GM21423 (cell line): ENCODE results near the gene BNIP5.

Experiments used
- ATAC-seq: cut with Tn5 transposase; IDR thresholded peaks from one replicate; pipeline ENCODE4 v1.9.1; 2021; ENCODE audit warnings: mild to moderate bottlenecking, moderate library complexity; ENCODE audit not compliant: unreplicated experiment

BNIP5 gene

DNA sequence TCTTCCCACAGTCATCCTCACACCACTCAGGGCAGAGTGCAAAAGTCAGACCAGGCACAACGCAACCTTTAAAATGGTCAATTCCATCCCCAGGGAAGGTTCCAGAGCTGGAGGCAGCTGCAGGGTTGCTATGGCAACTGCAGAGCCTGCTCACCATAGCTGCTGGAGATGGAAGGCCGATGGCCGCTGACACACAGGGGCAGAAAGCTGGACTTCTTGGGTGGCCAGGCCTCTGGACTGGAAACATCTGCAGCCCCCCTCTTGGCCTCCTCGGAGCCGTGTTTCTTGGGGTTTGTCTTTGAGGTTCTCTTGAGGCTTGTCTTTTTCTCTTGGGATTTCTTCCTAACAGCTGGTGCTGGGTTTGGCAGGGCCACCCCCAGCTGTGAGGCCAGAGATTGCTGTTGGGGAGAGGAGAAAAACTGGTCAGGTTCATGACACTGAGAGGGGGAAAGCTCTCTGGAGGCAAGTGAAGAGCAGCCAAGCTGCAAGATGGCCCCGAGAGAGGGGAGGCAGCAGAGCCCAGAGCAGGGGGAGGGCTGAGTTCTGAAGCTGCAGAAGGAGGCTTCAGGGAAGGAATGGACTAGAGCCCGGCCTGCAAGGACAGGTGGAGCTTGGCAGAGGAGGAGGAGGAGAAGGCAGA lies 10.2 kb downstream of the BNIP5 start:
- ATAC-seq, result no peak

DNA sequence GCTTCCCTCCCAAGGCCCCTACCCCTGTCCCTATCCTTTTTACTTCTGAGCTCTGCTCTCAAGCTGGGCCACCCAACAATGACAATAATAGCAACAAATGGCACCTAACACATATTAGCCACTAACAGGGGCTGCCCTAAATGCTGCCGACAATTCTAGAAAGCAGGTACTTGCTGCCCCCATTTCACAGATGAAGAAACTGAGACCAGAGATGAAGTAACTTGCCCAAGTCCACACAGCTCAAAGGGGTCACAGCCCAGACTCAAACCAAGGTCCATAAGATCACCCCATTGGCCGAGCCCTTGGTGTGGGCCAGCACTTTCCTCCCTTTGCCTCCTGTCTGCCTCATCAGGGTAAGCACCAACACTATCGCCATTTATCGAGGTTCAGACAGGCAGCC lies 12.0 kb downstream of the BNIP5 start:
- no peak for ATAC-seq

DNA sequence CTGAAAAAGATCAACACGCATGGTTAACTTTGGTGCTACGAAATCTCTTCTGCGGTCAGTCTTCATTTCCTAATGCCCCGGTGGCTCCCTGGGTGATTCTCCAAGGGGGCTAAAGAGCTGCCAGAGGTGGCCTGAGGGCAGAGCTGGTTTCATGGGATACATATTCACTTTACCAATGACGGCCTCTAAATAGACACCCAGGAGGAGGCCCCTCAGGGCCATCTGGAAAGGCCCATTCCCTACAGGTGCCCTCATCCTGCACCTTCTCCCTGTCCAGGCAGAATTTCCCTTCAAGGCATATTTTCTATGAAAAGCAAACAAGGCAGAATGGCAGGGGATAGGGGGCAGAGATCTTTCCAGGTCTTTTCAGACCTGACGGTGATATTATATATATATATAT lies 12.5 kb downstream of the BNIP5 start:
- ATAC-seq, result no peak

DNA sequence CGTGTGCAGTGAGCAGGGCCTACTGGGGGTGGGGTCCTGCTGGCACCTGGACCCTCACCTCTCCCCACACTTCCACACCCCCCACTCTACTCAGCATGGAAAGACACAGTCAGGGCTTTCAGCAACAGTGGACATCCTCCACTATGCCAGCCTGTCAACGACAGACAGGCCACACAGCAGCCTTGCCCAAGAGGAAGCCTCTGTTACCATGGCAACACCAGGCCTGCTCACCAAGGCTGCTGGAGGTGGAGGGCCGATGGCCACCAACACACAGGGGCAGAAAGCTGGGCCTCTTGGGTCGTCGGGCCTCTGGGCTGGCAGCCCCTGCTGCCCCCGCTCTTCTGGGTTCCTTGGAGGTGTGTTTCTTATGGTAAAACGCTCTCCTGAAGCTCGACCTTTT lies 13.6 kb downstream of the BNIP5 start:
- no peak for ATAC-seq

DNA sequence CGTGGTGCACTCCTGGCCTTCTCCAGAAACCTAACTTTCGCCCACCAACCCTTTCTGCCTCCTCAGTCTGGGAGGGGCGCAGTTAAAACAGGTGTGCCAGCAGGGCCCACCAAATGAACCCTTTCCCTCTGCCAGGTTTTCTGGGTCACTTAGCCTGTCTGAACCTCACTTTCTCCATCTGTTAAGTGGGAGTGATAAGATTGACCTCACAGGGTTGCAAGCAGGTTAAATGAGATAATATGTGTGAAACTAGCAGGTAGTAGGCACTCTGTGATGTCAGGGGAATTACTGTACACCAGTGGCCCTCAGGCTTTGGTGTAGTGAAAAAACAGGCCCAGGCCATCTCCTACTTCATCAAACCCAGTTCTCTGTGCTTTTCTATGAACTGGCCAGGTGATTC lies 14.1 kb downstream of the BNIP5 start:
- ATAC-seq, result no peak

DNA sequence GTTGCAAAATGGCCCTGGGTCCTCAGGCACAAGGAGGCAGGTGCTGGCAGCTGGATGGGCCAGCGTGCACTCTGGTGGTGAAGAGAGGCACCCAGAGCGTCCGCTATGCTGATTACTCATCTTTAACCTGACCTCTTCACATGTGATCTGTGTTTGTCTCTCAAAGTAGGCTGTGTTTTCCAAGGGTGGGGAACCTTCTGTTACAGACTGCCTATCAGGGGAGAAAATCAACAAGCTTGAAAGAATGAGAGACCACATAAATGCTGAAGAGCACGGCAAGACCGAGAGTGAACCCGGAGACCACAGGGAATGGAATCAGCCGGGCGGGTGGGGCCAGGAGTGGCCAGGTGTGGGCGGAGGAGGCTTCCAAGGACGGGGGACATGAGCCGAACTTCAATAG lies 16.2 kb downstream of the BNIP5 start:
- no peak for ATAC-seq

DNA sequence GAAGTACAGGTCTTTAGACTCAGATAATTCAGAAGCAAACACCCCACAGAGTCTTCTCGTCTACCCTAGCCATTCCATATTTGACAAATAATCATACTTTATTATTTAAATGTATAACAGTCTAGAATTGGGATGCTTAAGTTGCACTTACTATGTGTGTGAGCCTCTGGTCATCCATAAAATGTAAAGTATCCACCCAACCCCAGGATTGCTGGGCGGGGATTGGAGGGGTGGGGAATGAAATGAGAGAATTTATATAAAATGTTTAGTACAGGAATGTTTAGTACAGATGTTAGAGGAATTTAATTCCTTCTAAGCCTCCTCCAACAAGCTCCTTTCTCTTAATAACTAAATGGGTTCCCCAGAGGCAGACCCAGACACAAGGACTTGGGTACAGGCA lies 16.9 kb downstream of the BNIP5 start:
- no peak for ATAC-seq

DNA sequence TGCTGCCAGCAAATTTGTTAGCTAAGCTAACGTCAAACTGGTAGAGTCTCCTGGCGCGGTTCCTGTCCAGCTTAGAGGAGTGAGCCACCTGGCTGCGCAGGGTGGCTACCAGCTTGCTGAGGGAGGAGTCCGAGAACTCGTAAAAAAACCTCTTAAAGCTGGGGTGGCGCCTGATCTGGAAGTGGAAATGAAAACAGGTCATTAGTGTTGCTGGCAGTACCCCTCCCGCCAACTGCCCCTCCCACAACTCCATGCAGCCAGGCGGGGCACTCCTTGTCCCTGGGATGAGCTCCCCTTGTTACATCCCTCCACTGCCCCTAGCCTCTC lies 17.3 kb downstream of the BNIP5 start:
- ATAC-seq, result no peak

DNA sequence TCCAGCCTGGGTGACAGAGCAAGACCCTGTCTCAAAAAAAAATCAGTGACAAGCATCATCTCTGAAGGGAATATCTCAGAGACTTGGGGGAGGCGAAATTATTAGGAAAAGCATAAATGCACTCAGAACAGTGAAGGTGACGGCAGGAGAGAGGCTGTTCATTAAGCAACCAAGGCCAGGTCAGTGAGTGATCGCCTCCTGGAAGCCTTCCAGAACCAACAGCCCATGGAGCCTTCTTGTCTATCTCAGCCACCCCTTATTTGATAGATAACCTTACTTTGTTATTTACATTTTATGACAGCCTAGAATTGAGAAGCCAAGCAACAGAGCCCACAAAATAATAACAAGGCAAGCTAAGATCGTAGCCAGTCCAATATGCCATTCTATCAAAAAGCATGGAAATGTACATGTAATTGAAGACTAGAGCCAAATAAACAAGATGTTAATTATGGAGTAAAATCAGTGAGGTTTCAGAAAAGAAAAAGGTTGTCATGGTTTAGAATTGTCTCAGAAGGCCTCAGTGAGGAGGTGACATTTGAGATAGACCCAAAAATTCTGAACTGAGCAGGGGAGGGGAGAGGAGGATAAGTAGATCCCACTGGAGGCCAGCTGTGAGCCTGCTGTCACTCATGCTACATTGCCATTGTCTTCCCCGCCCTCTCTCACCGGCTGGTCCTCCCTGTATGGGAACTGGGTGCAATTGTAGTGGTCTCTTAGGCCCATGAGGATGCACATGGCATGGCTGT lies 17.8 kb downstream of the BNIP5 start:
- no peak for ATAC-seq

DNA sequence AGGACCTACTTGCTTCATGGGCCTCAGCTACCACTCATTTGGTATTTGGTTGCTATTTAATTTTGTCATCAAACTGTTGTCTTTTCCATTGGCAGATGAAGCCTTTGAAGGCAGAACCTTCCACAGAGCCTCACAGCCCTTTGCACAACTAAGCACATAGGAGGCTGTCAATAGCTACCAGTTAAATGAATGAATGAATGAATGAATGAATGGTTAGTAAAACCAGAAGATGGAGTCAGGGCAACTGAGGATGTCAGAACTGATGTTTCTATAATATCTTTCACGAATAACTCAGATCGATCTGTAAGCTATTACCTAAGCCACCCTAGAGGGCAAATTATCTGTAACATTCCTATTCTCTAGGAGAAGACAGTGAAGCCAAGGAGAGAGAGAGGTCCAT lies 19.1 kb downstream of the BNIP5 start:
- ATAC-seq, result no peak

DNA sequence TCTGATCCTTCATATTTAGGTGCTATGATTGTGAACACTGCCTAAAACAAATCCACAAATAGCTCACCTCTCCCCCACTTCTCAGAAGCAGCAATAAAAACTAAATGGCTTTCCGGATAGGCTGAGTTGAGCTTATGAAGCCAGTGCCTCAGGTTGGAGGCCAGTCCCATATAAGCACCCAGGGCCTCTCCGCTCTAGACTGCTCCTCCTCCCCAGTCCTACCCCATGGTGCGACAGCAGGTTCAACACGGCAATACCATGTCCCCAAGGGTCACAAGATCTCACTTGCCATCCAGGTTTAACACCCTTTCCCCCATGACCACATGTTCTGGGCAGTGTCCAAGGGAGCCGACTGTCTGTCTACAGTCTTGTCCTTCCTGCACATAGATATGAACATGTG lies 20.8 kb downstream of the BNIP5 start:
- ATAC-seq, result no peak

DNA sequence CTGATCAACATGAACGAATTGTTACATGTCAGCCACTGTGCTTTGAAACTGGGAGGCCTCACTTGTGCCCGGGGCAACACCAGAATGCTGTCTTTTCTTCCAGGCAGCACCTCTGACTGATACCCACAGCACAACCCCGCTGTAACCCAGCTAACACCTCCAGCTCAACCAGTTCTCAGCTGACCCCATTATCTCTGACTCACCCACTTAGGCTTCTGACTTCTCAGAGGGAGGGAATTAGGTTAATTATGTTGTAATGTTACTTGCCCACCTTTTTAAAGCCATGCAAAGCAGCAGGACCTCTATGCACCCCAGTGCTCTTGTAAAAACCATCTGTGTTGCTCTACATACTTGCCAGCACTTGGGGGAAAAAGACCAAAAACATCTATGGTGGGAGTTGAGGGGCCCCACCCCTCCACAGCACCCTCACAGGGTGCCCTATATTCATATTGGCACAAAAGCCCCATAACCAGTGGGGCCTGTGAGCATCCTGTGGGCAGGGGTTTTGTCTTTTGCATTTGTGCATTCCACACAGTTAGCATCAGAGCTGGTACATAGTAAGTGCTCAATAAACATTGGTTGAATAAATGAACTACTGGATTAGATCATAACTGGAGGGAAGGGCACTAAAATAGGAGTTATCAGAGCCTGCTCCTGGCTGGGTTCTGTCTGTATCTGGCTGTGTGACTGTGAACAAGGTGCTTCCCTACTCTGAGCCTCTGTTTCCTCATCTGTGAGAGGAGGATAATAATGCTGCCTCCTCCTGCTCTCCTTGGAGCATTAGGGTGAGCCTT lies 22.3 kb downstream of the BNIP5 start:
- ATAC-seq, result no peak

DNA sequence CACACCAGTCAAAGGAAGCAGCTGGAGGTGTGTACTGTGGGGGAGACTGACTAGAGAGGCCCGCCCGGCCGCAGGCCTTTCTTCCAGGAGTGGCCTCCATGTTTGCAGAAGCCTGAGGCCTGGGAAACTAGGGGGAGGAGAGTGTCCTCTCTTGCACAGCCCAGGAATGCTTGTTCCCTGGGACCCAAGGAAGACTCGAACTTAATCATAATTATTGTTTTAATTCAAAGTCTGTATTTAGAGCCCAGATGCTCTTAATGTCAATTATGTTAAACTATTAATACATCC lies 23.1 kb downstream of the BNIP5 start:
- no peak for ATAC-seq

DNA sequence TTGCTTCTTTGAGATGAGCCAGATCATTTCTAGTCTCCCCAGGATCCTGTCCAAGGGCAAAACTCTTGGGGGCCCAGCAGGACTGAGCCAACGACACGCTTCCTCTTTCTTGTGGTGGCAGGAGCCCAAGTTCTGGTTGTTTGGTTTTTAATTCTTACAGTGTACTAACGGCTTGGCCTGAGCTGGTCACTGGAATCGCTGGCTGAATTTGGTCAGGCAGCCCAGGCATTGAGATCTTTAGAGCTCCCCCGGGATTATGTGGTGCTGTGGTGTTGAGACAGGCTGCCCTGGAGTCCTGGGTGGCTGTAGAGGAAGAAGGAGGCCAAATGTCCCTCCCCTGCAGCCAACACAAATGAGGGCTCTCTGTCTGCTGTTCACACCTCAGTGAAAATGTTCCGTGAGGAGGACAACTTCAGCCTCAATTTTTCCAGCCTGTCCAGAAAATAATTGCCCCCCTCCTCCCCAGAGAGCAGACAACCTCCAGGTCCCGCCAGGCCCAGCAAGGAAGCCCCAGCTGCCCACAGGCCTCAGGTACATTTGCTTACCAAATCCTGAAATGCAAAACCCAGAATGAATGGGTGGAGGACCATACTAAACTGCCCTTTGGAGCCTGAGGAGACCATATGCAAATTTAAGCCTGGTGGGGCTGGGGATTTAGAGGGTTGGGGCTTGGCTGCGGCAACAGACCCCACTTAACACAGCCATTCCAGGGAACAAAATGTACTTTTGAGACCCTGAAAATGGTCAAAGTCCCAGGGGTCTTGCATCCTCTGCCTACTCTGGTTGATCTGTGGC lies 23.6 kb downstream of the BNIP5 start:
- no peak for ATAC-seq

DNA sequence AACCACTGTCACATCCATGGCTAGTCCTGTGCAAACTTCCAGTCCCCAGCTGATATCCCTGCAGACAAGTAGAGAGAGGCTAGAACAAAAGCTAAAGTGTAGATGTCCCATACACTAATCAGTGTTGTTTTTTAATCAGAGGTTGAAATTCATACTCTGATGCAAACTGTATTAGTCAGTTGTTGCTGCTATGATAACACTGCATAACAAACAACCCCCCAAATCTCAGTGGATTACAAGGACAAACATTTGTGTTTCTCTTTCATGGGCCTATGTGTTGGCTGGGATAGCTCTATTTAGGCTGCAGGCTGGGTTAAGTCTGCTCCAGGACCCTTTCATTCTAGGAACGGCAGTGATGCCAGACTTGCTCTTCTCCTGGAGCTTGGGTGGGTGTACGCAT lies 26.8 kb downstream of the BNIP5 start:
- no peak for ATAC-seq

DNA sequence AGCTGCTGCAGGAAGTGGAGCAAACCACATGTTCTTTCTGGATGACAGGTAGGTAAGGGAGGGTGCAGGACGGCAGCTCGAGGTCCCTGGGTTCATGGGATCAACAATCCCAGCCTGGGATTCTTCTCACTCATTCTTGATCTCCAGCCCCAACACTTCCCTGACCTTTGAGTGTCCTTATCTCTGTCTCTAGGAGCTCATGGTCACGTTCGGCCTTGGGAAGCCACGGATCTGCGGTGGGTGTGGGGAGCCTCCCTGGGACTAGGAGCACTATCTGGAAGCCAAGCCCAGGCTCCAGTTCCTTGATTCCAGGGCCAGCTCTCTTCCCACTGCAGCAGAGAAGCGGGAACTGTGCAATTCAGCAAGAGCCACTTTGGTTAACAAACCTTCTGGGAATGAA lies 27.5 kb downstream of the BNIP5 start:
- ATAC-seq, result no peak

DNA sequence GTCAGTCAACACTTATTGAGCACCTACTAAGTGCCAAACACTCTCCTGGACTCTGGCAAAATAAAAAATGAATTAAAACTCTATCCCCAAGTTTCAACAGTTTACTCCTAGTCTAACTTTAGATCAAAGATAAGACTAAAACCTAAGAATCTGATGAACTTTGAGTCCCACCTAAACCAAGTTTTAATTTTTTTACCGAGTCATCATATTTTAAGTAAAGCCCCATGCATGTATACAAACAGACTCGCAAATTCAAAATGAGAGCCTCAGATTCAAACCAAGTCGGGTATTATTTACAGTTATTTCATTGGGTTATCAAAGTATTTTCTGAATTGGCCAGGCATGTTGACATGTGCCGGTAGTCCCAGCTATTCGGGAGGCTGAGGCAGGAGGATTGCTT lies 28.2 kb downstream of the BNIP5 start:
- ATAC-seq, result no peak

DNA sequence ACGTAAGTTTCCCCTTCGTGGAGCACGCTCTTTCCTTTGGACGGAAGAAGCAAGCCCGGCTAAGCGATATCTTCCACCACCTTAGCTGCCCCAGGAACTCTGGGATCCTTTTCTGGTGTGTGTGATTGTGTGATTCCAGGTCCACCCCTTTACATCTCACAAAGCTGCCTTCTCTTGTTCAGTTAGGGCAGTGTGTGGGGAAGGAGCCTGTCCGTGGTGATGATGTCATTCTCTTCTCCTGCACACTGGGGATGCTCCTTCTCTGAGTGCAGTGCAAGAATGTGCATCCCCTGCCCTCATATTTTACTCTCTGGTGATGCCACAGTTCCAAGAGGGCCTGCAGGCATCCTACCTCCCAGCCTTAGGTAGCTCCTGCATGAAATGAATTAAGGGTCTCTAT lies 30.3 kb downstream of the BNIP5 start:
- no peak for ATAC-seq

DNA sequence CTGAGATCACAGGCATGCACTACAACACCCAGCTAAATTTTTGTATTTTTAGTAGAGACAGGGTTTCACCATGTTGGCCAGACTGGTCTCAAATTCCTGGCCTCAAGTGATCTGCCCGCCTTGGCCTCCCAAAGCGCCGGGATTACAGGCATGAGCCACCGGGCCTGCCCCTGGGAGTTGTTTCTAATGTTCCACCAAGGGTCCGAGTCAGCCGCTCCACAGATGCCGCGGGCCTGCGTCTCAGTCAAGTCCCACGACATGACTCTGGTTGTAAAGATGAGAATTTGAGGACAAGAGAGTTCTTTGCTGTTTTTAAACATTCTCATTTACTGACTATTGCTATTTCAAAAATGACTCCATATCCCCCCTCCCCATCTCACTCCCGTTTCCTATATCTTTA lies 30.8 kb downstream of the BNIP5 start:
- no peak for ATAC-seq

DNA sequence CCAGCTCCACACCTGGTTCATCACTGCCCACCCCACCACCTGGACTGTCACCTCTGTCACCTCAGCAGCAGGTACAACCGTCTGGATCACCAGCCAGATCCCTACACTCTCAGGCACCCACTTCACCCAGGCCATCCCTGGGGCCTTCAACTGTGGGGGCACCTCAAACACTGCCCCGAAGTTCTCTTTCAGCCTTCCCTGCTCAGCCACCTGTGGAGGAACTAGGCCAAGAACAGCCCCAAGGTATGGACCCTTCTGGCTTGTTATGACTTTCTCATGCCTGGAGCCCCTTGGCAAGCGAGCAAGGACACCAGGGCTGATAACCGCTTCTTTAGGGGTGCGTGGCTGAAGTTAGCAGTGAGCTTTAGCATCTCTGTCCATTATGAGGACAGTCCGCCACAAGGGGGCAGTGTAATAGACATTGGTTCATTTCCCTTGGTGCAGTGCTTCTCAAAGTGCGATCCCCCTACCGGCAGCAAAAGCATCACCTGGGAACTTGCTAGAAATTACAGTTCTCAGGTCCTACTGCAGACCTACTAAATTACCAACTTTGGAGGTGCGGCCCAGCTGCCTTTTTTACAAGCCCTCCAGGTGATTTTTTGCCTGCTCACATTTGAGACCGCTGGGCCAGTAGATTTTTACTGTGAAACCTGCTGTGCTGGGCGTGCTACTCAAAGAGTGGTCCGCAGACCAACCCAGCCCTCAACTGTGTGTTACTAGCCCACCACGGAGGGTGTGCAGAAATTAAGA lies 34.3 kb downstream of the BNIP5 start:
- no peak for ATAC-seq

DNA sequence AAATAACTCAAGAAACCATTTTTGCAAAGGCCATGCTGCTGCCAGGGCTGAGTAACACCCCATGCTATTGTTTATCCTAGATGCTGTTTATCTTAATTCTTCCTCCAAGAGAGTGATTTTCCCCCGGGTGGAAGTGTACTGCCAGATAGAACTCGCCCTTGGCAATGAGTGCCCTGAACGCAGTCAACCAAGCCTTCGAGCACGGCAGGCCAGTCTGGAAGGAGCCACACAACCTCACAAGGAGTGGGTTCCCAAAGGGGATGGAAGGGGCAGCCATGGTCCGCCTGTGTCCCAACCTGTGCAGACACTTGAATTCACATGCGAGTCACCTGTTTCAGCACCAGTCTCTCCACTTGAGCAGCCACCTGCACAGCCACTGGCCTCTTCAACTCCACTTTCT lies 34.9 kb downstream of the BNIP5 start:
- ATAC-seq, result no peak
